CD4-positive, CD25-positive, alpha-beta regulatory T cell (primary cell): ENCODE data around the gene SIRT7. TPM values are rescaled to one million over a fixed set of nuclear protein-coding genes. Genes with fewer than 3 reads are reported as not detected.
A peak's percentile ranks its signal among the peaks of the same experiment; 100 is the strongest.

Experiments
- ATAC-seq, 2 donors: fragments of 150-1000 bp; cut with Tn5 transposase; one replicate each; pipeline ENCODE4 v1.10.0; 2021; ENCODE audit warnings: low read depth in 2 of 2, moderate number of reproducible peaks in 2 of 2, moderate library complexity in 1 of 2
- DNase-seq, 3 donors: peaks; one replicate each; pipeline versions ENCODE4 v3.0.0 to v3.0.0-alpha.2; 2012 to 2022; ENCODE audit warnings: mixed read lengths in 1 of 3
- H3K27ac ChIP-seq: one replicate; pipeline ENCODE4 v1.7.0; 2013; ENCODE audit warnings: mild to moderate bottlenecking, low read length; ENCODE audit not compliant: insufficient read depth, poor library complexity, severe bottlenecking
- H3K27me3 ChIP-seq: one replicate; pipeline ENCODE4 v1.7.0; 2013; ENCODE audit warnings: low read length; ENCODE audit not compliant: control insufficient read depth, insufficient read depth
- H3K36me3 ChIP-seq: one replicate; pipeline ENCODE4 v1.7.0; 2013; ENCODE audit warnings: mild to moderate bottlenecking, low read length, moderate library complexity; ENCODE audit not compliant: control insufficient read depth, insufficient read depth
- H3K4me1 ChIP-seq: 2 replicates; pipeline ENCODE4 v1.7.0; 2013; ENCODE audit warnings: mild to moderate bottlenecking, low read length; ENCODE audit not compliant: insufficient read depth, control insufficient read depth, poor library complexity, severe bottlenecking
- H3K4me3 ChIP-seq: one replicate; pipeline ENCODE4 v1.7.0; 2013; ENCODE audit warnings: low read depth, mild to moderate bottlenecking, low read length, moderate library complexity
- H3K9me3 ChIP-seq, 2 experiments: 1 replicate in 1 of 2; 2 replicates in 1 of 2; pipeline ENCODE4 v1.7.0; 2013; ENCODE audit warnings: low read length in 2 of 2, mild to moderate bottlenecking in 1 of 2, moderate library complexity in 1 of 2; ENCODE audit not compliant: control insufficient read depth in 2 of 2
- H3K27ac Mint-ChIP-seq, 3 donors: one replicate each; pipeline ENCODE4 v1.8.0; 2020 to 2022; ENCODE audit warnings: mild to moderate bottlenecking in 3 of 3, mixed read lengths in 3 of 3, moderate library complexity in 2 of 3
- H3K27me3 Mint-ChIP-seq: one replicate; pipeline ENCODE4 v1.8.0; 2022; ENCODE audit warnings: mild to moderate bottlenecking, mixed read lengths
- H3K36me3 Mint-ChIP-seq: one replicate; pipeline ENCODE4 v1.8.0; 2020; ENCODE audit warnings: mixed read lengths
- H3K4me1 Mint-ChIP-seq, 4 donors: one replicate each; pipeline ENCODE4 v1.8.0; 2020 to 2022; ENCODE audit warnings: mixed read lengths in 4 of 4, mild to moderate bottlenecking in 1 of 4
- H3K4me3 Mint-ChIP-seq, 4 donors: one replicate each; pipeline ENCODE4 v1.8.0; 2020 to 2022; ENCODE audit warnings: mild to moderate bottlenecking in 4 of 4, mixed read lengths in 4 of 4, moderate library complexity in 3 of 4
- H3K9me3 Mint-ChIP-seq, 7 donors: one replicate each; pipeline ENCODE4 v1.8.0; 2020 to 2022; ENCODE audit warnings: mixed read lengths in 7 of 7, mild to moderate bottlenecking in 3 of 7, moderate library complexity in 2 of 7
- polyA plus RNA-seq, 4 donors: library from polyadenylated mRNA; unstranded; fragments of 300-500 nt; fragmentation: Illumina TruSeq; gene quantifications; one replicate each; pipeline ENCODE4 v1.2.3, GENCODE V29; 2021
- total RNA-seq: library from RNA; stranded (reverse); gene quantifications from one replicate; pipeline ENCODE4 v1.2.3, GENCODE V29; 2022

The SIRT7 gene
- total and polyA plus RNA-seq, 5 donors from 2014 or later, result 35.9 to 78.1 (median 42.1) TPM

DNA sequence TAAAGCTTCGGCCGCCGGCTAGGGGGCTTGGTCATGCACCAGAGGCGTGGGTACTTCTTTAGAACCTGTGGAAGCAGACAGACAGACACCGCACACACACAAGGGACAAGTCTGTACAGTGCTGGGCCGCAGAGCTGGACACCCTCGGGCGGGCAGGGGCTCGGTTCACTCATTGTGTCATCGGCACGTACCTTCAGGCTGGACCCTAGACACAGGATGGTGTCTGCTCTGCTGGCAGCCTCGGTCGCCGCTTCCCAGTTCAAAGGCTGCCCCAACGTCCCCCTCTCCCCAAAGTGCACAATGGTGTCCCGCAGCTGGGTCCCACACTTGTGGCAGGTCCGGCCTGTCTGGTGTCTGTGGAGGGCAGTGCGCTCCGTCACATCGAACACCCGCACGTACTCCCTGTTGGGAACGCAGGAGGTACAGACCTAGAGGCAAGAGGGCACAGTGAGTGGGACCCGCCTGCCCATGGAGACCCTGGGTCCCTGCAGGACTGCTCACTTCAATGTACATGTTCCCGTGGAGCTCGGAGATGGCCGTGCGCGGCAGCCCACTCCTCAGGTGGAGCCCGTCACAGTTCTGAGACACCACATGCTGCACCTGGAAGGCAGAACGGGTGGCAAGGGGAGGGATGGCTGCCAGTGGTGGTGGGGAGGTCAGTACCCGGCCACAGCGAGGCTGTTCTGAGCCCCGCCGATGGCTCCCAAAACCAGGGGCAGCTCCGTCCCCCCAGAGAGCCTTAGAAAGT lies 3.7 kb downstream of the SIRT7 start:
- Mint-ChIP-seq H3K4me3 (peak overlapping the region in 1 of 4 donors; percentile 94), H3K27ac (no peak overlapping the region), H3K9me3 (no peaks in the 10 kb centered on the region), H3K27me3 (no peaks in the 10 kb centered on the region), H3K4me1 (peaks cover 0 to 44% (median 15%) of the 10 kb centered on the region in 4 donors), H3K36me3 (peaks cover 9% of the 10 kb centered on the region)
- ATAC-seq (no peak), DNase-seq (no peak)
- Histone ChIP-seq H3K36me3 (peaks cover 36% of the 10 kb centered on the region), H3K27ac (no peak overlapping the region), H3K4me1 (peaks cover 40% of the 10 kb centered on the region), H3K27me3 (no peaks in the 10 kb centered on the region), H3K4me3 (no peak overlapping the region), H3K9me3 (no peaks in the 10 kb centered on the region)

DNA sequence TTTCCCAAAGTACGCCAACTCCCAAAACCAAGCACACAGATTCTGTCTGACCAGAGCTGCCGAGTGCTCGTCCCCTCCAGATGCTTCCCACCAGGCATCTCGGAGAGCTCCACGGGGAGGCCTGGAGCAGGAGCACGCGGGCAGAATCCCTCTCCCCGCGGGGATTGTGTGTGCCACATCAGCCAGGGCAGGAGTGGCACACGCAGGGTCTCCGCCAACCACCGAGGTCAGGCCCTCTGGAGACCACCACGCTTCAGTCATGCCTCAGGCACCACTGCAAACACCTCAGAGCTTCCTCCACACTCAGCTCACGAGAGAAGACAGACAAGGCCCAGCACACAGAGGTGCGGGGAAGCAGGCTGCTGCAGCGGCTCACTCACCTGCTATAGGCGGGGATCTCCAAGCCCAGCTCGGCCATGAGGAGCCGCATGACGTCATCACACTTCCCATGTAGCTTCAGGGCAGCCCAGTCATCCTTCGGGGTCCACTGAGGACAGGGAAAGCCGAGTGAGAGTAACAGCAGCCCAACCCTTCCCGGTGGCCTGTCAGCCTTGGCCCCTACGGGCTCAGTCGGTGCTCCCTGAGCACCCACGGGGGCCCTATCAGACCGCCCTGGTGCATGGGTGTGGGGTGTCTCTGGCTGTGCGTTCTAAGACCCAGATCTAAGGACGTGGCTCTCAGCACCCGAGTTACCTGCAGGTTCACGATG lies 4.4 kb downstream of the SIRT7 start:
- ATAC-seq, result no peak
- Histone ChIP-seq H3K27me3 (no peaks in the 10 kb centered on the region), H3K27ac (no peak overlapping the region), H3K9me3 (no peaks in the 10 kb centered on the region), H3K4me3 (no peak overlapping the region), H3K36me3 (peaks cover 36% of the 10 kb centered on the region), H3K4me1 (peaks cover 40% of the 10 kb centered on the region)
- DNase-seq, result no peak
- H3K4me3 Mint-ChIP-seq, result peak overlapping the region in 3 of 4 donors; percentile 59 to 94 (median 65)
- peaks cover 0 to 38% (median 15%) of the 10 kb centered on the region in 4 donors for H3K4me1 Mint-ChIP-seq
- H3K27ac Mint-ChIP-seq, result no peak overlapping the region
- H3K27me3 Mint-ChIP-seq, result no peaks in the 10 kb centered on the region
- H3K36me3 Mint-ChIP-seq, result peaks cover 9% of the 10 kb centered on the region
- no peaks in the 10 kb centered on the region for H3K9me3 Mint-ChIP-seq

DNA sequence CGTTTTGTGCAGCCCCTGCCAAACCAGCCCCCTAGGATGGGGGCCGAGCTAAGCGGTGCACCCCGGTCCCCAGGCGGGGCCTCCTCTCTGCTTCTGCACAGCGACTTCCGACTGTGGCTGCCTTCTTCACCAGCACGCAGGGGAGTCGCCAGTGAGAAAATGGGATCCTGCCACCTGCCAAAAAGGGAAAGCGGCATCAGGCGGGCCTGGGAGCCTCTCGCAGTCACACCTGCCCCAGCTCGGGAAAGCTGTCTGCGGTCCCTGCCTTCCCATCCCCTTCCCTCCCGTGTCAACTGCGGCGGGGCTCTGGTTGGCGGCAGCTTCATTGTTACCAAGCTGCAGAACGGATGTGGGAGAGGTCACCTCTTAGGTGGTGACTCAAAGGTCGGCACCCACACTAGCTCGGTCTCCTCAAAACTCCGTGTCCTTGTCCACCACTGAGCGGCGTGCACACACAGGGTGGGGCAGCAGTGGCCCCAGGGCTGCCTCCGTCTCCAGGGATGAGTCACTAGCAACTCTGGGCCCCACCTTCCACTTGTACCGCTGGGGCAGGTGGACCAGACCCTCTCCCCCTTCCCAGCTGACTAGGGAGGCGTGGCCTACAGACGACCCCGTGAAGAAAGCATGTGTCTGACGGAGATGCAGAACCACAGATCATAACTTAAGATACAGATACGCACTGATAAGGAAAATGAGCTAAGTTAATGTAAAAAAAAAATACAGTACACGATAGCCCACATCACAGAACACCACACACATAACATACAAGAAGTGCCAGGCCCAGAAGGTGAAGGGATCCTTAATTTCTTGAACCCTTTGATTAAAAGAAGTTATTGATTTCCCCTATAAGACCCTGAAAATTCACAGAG lies 5.3 kb downstream of the SIRT7 start:
- no peak for DNase-seq
- ATAC-seq, result no peak
- Mint-ChIP-seq H3K36me3 (peaks cover 9% of the 10 kb centered on the region), H3K4me1 (peaks cover 0 to 31% (median 12%) of the 10 kb centered on the region in 4 donors), H3K27ac (no peak overlapping the region), H3K4me3 (peak overlapping the region; percentile 59 to 83 (median 72)), H3K27me3 (no peaks in the 10 kb centered on the region), H3K9me3 (no peaks in the 10 kb centered on the region)
- H3K27ac ChIP-seq, result peak overlapping the region; percentile 63
- no peak overlapping the region for H3K4me3 ChIP-seq
- H3K9me3 ChIP-seq, result no peaks in the 10 kb centered on the region
- H3K27me3 ChIP-seq, result no peaks in the 10 kb centered on the region
- peaks cover 36% of the 10 kb centered on the region for H3K36me3 ChIP-seq
- H3K4me1 ChIP-seq, result peaks cover 35% of the 10 kb centered on the region

DNA sequence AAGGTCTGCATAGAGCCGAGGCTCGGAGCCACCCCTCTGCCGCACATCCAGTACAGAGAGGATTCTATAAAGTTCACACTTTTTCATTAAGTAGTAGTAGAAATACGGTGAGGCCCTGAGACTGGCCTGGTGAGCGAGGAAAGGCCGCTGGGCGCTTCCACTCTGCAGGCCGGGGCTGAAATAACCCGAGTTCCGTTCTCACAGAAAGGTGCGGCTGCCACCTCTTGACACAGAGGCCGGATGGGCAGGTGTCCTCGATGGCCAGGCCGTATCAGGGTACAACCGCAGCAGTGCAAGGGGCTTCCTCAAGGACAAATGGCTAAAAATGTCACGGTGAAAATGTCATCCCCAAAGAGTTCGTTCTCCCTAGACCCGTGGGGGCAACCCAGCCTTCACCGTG lies 6.0 kb downstream of the SIRT7 start:
- Mint-ChIP-seq H3K27ac (no peak overlapping the region), H3K4me1 (peaks cover 0 to 27% (median 9%) of the 10 kb centered on the region in 4 donors), H3K4me3 (peak overlapping the region; percentile 71 to 87 (median 80)), H3K9me3 (no peaks in the 10 kb centered on the region), H3K36me3 (peaks cover 9% of the 10 kb centered on the region), H3K27me3 (no peaks in the 10 kb centered on the region)
- H3K27ac ChIP-seq, result peak overlapping the region; percentile 63
- H3K27me3 ChIP-seq, result no peaks in the 10 kb centered on the region
- DNase-seq (no peak), ATAC-seq (no peak)
- no peak overlapping the region for H3K4me3 ChIP-seq
- H3K36me3 ChIP-seq, result peaks cover 36% of the 10 kb centered on the region
- H3K4me1 ChIP-seq, result peaks cover 29% of the 10 kb centered on the region
- H3K9me3 ChIP-seq, result no peaks in the 10 kb centered on the region

DNA sequence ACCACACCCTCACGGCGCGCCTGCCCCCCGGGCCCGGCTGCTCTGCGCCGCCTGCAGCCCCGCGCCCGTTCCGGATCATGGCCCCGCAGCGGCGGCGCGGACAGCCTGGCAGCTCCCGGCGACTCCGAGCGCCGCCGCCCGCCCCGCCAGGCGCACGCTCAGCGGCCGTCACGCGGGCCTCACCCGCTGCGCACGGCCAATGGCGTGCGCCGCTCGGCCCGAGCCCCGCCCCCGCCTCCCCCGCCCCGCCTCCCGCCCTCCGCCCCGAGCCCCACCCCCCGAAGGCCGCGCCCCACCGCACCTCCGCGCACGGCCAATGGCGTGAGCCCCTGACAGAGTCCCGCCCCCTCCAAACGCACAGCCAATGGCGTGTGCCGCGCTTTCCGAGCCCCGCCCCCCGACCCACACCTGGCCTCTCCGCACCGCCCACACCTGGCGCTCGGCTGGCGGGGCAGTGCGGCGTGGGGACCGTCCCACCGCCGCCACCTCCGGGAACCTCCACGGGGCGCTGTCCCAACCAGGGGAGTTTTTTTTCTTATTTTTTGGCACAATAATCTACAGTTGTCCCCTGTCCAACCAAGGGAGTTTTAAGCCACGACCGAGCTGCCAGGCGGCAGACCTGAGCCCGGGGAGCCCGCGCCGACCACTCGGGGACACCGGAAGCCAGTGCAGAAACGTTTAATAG lies 6.6 kb downstream of the SIRT7 start, which contains the start of gene PCYT2:
PCYT2 (minus strand) TSS at position 123 of the 685 bp plus-strand sequence; CDS start at position 79, 44 bp downstream.
- peak; percentile 92 to 94 for ATAC-seq
- peaks cover 9% of the 10 kb centered on the region for H3K36me3 Mint-ChIP-seq
- peak within 1 kb of the TSS in 1 of 3 donors; percentile 78 for H3K27ac Mint-ChIP-seq
- peak within 1 kb of the TSS; percentile 82 to 88 (median 87) for H3K4me3 Mint-ChIP-seq
- H3K4me1 Mint-ChIP-seq, result peaks cover 0 to 21% (median 5%) of the 10 kb centered on the region in 4 donors
- H3K27me3 Mint-ChIP-seq, result no peaks in the 10 kb centered on the region
- no peaks in the 10 kb centered on the region for H3K9me3 Mint-ChIP-seq
- Histone ChIP-seq H3K4me1 (peaks cover 24% of the 10 kb centered on the region), H3K9me3 (no peaks in the 10 kb centered on the region), H3K27me3 (no peaks in the 10 kb centered on the region), H3K27ac (peak within 1 kb of the TSS; percentile 63), H3K4me3 (peak within 1 kb of the TSS; percentile 65), H3K36me3 (peaks cover 36% of the 10 kb centered on the region)
- peak; percentile 91 to 94 (median 93) for DNase-seq

DNA sequence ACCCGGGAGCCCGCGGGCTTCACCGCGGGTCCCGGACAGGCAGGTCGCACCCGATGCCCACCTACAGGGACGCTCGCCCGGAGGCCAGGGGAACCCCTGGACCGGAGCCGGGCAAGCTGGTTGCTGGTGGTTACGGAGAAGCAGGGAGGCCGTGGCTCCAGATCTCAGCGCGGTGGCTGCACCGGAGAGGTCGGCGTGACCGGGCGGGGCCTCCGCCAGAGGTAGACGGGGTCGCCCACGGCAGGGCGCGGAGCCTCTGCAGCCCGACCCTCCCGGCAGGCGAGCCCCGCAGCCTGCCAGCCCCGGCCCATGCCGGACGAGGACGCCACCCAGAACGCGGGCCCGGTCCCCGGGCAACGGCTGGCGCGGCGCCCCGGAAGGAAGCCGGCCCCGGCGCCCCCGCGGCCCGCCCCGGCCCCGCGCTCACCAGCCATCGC lies 7.1 kb downstream of the SIRT7 start:
- no peaks in the 10 kb centered on the region for H3K27me3 Mint-ChIP-seq
- ATAC-seq, result peak in 1 of 2 donors; percentile 24

More for the DNA sequence above, 7.1 kb downstream of the SIRT7 start:
- peaks cover 9% of the 10 kb centered on the region for H3K36me3 Mint-ChIP-seq
- no peaks in the 10 kb centered on the region for H3K9me3 ChIP-seq
- H3K27me3 ChIP-seq, result no peaks in the 10 kb centered on the region
- peaks cover 34% of the 10 kb centered on the region for H3K36me3 ChIP-seq
- H3K9me3 Mint-ChIP-seq, result no peaks in the 10 kb centered on the region
- peak overlapping the region; percentile 65 for H3K4me3 ChIP-seq
- DNase-seq, result no peak
- peak overlapping the region; percentile 75 to 88 (median 86) for H3K4me3 Mint-ChIP-seq
- H3K27ac ChIP-seq, result no peak overlapping the region
- H3K4me1 ChIP-seq, result peaks cover 20% of the 10 kb centered on the region
- H3K4me1 Mint-ChIP-seq, result peaks cover 0 to 17% (median 4%) of the 10 kb centered on the region in 4 donors
- H3K27ac Mint-ChIP-seq, result no peak overlapping the region
